K562 (cell line): Measurements from ENCODE around the gene MAP3K6.

Source experiments
- ARNT ChIP-seq, 2 experiments: fragments of 450-650 bp; IDR thresholded peaks; 2 replicates each; pipeline ENCODE4 v1.6.1; 2016; ENCODE audit warnings: mild to moderate bottlenecking in 1 of 2
- FOXA3 ChIP-seq, 2 experiments: fragments of 450-650 bp in 1 of 2; sonication (generic) in 1 of 2; formaldehyde crosslinking; IDR thresholded peaks in 1 of 2; conservative IDR thresholded peaks in 1 of 2; 2 replicates each; pipeline versions ENCODE4 v1.4.0 to v1.8.0; 2020 to 2022; ENCODE audit warnings: mild to moderate bottlenecking in 2 of 2, missing genetic modification reagents in 1 of 2
- FOXJ3 ChIP-seq: sonication (generic); formaldehyde crosslinking; IDR thresholded peaks from 2 replicates; pipeline ENCODE4 v1.4.0; 2020; ENCODE audit warnings: mild to moderate bottlenecking, missing genetic modification reagents
- FOXK2 ChIP-seq, 2 experiments: fragments of 450-650 bp; IDR thresholded peaks in 1 of 2; conservative IDR thresholded peaks in 1 of 2; 2 replicates each; pipeline ENCODE4 v1.6.1; 2016; ENCODE audit warnings: low read depth in 2 of 2, mild to moderate bottlenecking in 1 of 2
- GABPB1 ChIP-seq: sonication (generic); formaldehyde crosslinking; IDR thresholded peaks from 2 replicates; pipeline ENCODE4 v1.8.0; 2022; ENCODE audit warnings: mild to moderate bottlenecking, missing genetic modification reagents
- NCOR1 ChIP-seq: fragments of 450-650 bp; IDR thresholded peaks from 2 replicates; pipeline ENCODE4 v1.6.1; 2016; ENCODE audit warnings: mild to moderate bottlenecking, moderate library complexity
- WHSC1 ChIP-seq: IDR thresholded peaks from one replicate; pipeline ENCODE4 v1.6.1; 2012; ENCODE audit warnings: low read length, control low read depth, inconsistent platforms
- ZNF175 ChIP-seq: fragments of 200-800 bp; sonication (Bioruptor generic); IDR thresholded peaks from 2 replicates; pipeline ENCODE4 v1.6.1; 2016; ENCODE audit warnings: low read depth, mild to moderate bottlenecking, missing genetic modification characterization, missing compliant biosample characterization
- ZNF449 ChIP-seq: fragments of 250-450 bp; sonication (Bioruptor Pico); IDR thresholded peaks from 2 replicates; pipeline ENCODE4 v1.8.0; 2022; ENCODE audit warnings: moderate library complexity, mild to moderate bottlenecking, inconsistent platforms

GRCh38 chr1:27338751-27339150, 28.0 kb downstream of the MAP3K6 start:
- no peak for TF ChIP-seq FOXK2 (conservative IDR thresholded peaks at IDR 0.05 in 1 of 2, IDR thresholded peaks at IDR 0.05 in 1 of 2; ENCODE audit: low read depth in 2 of 2)
- no peak for TF ChIP-seq WHSC1
- TF ChIP-seq ARNT (IDR thresholded peaks at IDR 0.05), result no peak
- TF ChIP-seq ZNF449 (CRISPR knock-in tag), result no peak
- no peak for TF ChIP-seq FOXJ3 (CRISPR knock-in tag)
- TF ChIP-seq GABPB1 (CRISPR knock-in tag), result no peak
- TF ChIP-seq NCOR1, result no peak
- TF ChIP-seq FOXA3 (CRISPR knock-in tag; conservative IDR thresholded peaks at IDR 0.05 in 1 of 2, IDR thresholded peaks at IDR 0.05 in 1 of 2), result no peak
- no peak for TF ChIP-seq ZNF175
